OCI-LY7 (cell line): ENCODE results near the gene SEZ6L. TPM values are rescaled to one million over a fixed set of nuclear protein-coding genes. Genes with fewer than 3 reads are reported as not detected.

Source experiments
- BruUV-seq: library from RNA; stranded (reverse); fragments of 400-500 nt; replicated peaks from 2 replicates; lab custom pipeline; 2021; lab: Mats Ljungman, UMichigan
- CTCF ChIA-PET: fragments of 300-600 bp; sonication (Branson Sonifier 250); formaldehyde crosslinking; loops from one replicate; lab custom pipeline; 2022; ENCODE audit warnings: antibody characterized with exemption; ENCODE audit not compliant: unreplicated experiment; lab: Charles Lee
- POLR2A ChIA-PET: fragments of 300-600 bp; sonication (Branson Sonifier 250); formaldehyde crosslinking; loops from one replicate; lab custom pipeline; 2022; ENCODE audit warnings: antibody characterized with exemption; lab: Charles Lee
- DNase-seq: peaks from one replicate; pipeline ENCODE4 v3.0.0-alpha.2; 2015; ENCODE audit warnings: low spot score
- H2AFZ ChIP-seq: fragments of 200-600 bp; sonication (generic), shearing (Covaris generic); 2 replicates; pipeline ENCODE4 v1.6.1; 2014; ENCODE audit warnings: mild to moderate bottlenecking, antibody characterized with exemption, low read length, moderate library complexity
- H3K27ac ChIP-seq: fragments of 200-600 bp; sonication (generic); 2 replicates; pipeline ENCODE4 v1.5.1; 2014; ENCODE audit warnings: mixed run types, low read depth, mild to moderate bottlenecking, moderate library complexity, low read length, inconsistent platforms; ENCODE audit not compliant: poor library complexity, severe bottlenecking
- H3K36me3 ChIP-seq: fragments of 200-600 bp; sonication (generic); 2 replicates; pipeline ENCODE4 v1.6.1; 2014; ENCODE audit warnings: mild to moderate bottlenecking, antibody characterized with exemption, low read length, moderate library complexity, mixed read lengths; ENCODE audit not compliant: insufficient read depth
- H3K4me1 ChIP-seq: fragments of 200-600 bp; sonication (generic); 2 replicates; pipeline ENCODE4 v1.5.1; 2014; ENCODE audit warnings: mild to moderate bottlenecking, low read length; ENCODE audit not compliant: insufficient read depth, poor library complexity, severe bottlenecking
- H3K4me2 ChIP-seq: fragments of 200-600 bp; sonication (generic); 2 replicates; pipeline ENCODE4 v1.6.1; 2014; ENCODE audit warnings: mild to moderate bottlenecking, low read length
- H3K4me3 ChIP-seq: fragments of 200-600 bp; sonication (generic); 2 replicates; pipeline ENCODE4 v1.5.1; 2014; ENCODE audit warnings: mild to moderate bottlenecking, low read depth, low read length; ENCODE audit not compliant: poor library complexity, severe bottlenecking
- H3K79me2 ChIP-seq: fragments of 200-600 bp; sonication (generic); 2 replicates; pipeline ENCODE4 v1.6.1; 2016; ENCODE audit warnings: low read depth, mild to moderate bottlenecking, low read length, moderate library complexity, mixed read lengths; ENCODE audit not compliant: insufficient read depth
- H3K9me2 ChIP-seq: fragments of 200-600 bp; sonication (generic); 2 replicates; pipeline ENCODE4 v1.6.1; 2016; ENCODE audit warnings: mild to moderate bottlenecking, low read length, mixed read lengths; ENCODE audit not compliant: insufficient read depth
- H3K9me3 ChIP-seq: fragments of 200-600 bp; sonication (generic); 2 replicates; pipeline ENCODE4 v1.6.1; 2014; ENCODE audit warnings: mild to moderate bottlenecking, mixed run types, low read length, mixed read lengths
- H4K20me1 ChIP-seq: fragments of 200-600 bp; sonication (generic); 2 replicates; pipeline ENCODE4 v1.6.1; 2014; ENCODE audit warnings: mild to moderate bottlenecking, antibody characterized with exemption, low read length, moderate library complexity, mixed read lengths; ENCODE audit not compliant: insufficient read depth
- CTCF ChIP-seq: fragments of 200-600 bp; sonication (generic); conservative IDR thresholded peaks from 2 replicates; pipeline ENCODE4 v1.5.1; 2014; ENCODE audit warnings: mild to moderate bottlenecking, antibody characterized with exemption, low read length, moderate library complexity, mixed read lengths
- EZH2phosphoT487 ChIP-seq: fragments of 200-600 bp; sonication (generic); IDR thresholded peaks from 2 replicates; pipeline ENCODE4 v1.6.1; 2018; ENCODE audit warnings: low read depth, borderline replicate concordance, mild to moderate bottlenecking, mixed run types, antibody characterized with exemption, low read length, moderate library complexity, mixed read lengths
- intact Hi-C: fragments of 100-400 bp; cut with micrococcal nuclease; formaldehyde crosslinking; loops from one replicate; pipeline ENCODE4 v1.10.0; 2022; ENCODE audit not compliant: unreplicated experiment
- total RNA-seq, 2 experiments: library from RNA; depleted of rRNA in 1 of 2; stranded (reverse); fragments of >200 nt in 1 of 2; shearing (Covaris generic) in 1 of 2; gene quantifications; 2 replicates each; pipeline ENCODE4 v1.2.3, GENCODE V29; 2014 to 2022

SEZ6L gene
- total RNA-seq, 2 experiments from 2014 or later = not detected

- no peak overlapping the region for H3K4me2 ChIP-seq
- H4K20me1 ChIP-seq = no peaks in the 10 kb centered on the region
- H3K9me2 ChIP-seq = no peaks in the 10 kb centered on the region
- ChIA-PET POLR2A (no interaction called here), CTCF (no interaction called here)
- no peaks in the 10 kb centered on the region for H3K79me2 ChIP-seq
- TF ChIP-seq CTCF (no peak), EZH2phosphoT487 (no peak)
- H3K9me3 ChIP-seq = no peaks in the 10 kb centered on the region
- no peak overlapping the region for H3K27ac ChIP-seq
- DNase-seq = no peak
- no peak overlapping the region for H2AFZ ChIP-seq
- intact Hi-C loops = no loop called here
- no peaks in the 10 kb centered on the region for H3K36me3 ChIP-seq
- BruUV-seq = no TSS peak
- no peak overlapping the region for H3K4me3 ChIP-seq
- H3K4me1 ChIP-seq = no peaks in the 10 kb centered on the region
These were observed 114.1 kb downstream of the SEZ6L start for GRCh38 chr22:26283330-26283729.

DNA sequence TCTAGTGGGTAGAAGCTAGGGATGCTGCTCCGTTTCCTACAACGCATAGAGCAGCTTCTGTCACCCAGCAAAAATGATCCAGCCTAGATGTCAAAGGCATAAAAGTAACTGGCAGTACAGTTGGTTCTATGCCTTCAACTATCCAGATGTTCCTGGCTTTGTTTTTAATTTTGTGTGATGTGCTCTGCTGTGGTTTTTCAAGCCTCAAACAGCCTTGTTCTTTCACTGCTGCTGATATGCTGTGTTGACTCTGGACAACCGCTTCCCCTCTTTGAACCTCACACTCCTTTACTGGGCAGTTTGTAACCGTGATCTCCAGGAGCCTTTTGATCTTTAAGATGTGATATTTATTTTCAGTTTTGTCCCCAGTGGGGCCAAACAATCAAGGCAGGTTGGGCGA, 116.4 kb downstream of the SEZ6L start:
- Histone ChIP-seq H3K4me1 (no peaks in the 10 kb centered on the region), H3K4me3 (no peak overlapping the region), H2AFZ (no peak overlapping the region), H3K36me3 (no peaks in the 10 kb centered on the region), H3K79me2 (no peaks in the 10 kb centered on the region), H3K9me3 (no peaks in the 10 kb centered on the region), H3K27ac (no peak overlapping the region), H3K4me2 (no peak overlapping the region), H4K20me1 (no peaks in the 10 kb centered on the region), H3K9me2 (no peaks in the 10 kb centered on the region)
- no peak for DNase-seq
- ChIA-PET POLR2A (no interaction called here), CTCF (no interaction called here)
- TF ChIP-seq CTCF (no peak), EZH2phosphoT487 (no peak)
- intact Hi-C loops = no loop called here
- BruUV-seq = no TSS peak

DNA sequence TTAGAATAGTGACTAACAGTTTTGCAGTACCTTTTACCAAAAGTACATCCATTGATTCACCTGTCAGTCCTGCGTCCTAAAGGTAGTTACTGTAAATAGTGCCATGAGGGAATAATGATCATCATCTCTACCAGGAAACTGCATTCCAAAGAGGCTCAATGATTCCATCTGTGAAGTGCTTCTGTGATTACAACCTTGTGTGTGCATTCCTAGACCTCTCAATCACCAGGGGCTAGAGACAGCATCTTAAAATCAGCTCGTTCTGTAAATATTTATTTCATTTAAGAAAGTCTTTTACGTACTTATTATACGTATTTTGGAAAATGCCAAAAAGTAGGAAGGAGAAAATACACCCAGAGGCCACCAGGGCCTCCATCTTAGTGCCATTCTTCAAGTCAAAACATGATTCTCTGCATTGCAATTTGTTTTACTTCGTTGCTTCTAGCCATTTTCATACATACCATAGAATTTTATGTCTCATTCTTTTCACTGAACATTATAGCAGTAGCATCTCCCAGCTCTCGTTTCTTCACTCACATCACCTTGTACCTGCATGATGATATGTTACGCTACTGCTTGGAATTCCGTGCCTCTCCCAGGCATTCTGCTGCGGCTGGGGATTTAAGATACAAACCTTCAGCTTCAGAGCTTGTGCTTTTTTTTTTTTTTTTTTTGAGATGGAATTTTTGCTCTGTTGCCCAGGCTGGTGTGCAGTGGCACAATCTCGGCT, 117.0 kb downstream of the SEZ6L start:
- Histone ChIP-seq H3K4me2 (no peak overlapping the region), H2AFZ (no peak overlapping the region), H3K79me2 (no peaks in the 10 kb centered on the region), H3K9me3 (no peaks in the 10 kb centered on the region), H3K27ac (no peak overlapping the region), H4K20me1 (no peaks in the 10 kb centered on the region), H3K4me1 (no peaks in the 10 kb centered on the region), H3K9me2 (no peaks in the 10 kb centered on the region), H3K4me3 (no peak overlapping the region), H3K36me3 (no peaks in the 10 kb centered on the region)
- BruUV-seq = no TSS peak
- no peak for DNase-seq
- CTCF ChIA-PET = no interaction called here
- POLR2A ChIA-PET = interaction anchor here (0.6 kb wide), 1 partner anchor 1150 kb away, joined by 5 read pairs; no protein-coding TSS in a partner anchor
- intact Hi-C loops = no loop called here
- no peak for TF ChIP-seq CTCF
- no peak for TF ChIP-seq EZH2phosphoT487
